Mucosa of gallbladder (tissue), 1 donor: Measurements from ENCODE around the gene EPC1. TPM values are rescaled to one million over a fixed set of nuclear protein-coding genes. Genes with fewer than 3 reads are reported as not detected.
"Not testable (repeated sequence)": the region's sequence is repeated elsewhere in the genome, so short reads cannot be mapped to it uniquely, and the experiment has no call there.

Source experiments
- DNase-seq: peaks from one replicate; pipeline ENCODE4 v3.0.0-alpha.2; 2020; ENCODE audit warnings: low spot score
- total RNA-seq: library from RNA; stranded (reverse); gene quantifications from one replicate; pipeline ENCODE4 v1.2.1, GENCODE V29; 2021
- donor health status: DM: no; HTN: no; CAD: no.

Gene EPC1
- total RNA-seq, 1 donor from 2014 or later: 39.2 TPM

- DNase-seq: no peak
Observed at GRCh38 chr10:32371101-32371500, 24.1 kb upstream of the EPC1 start.

- peak; percentile 70 for DNase-seq
Observed at GRCh38 chr10:32367793-32368453, 21.0 kb upstream of the EPC1 start.

- no peak for DNase-seq
Observed at GRCh38 chr10:32366588-32366987, 19.6 kb upstream of the EPC1 start.

GRCh38 chr10:32366111-32366510 is 19.2 kb upstream of the EPC1 start:
- no peak for DNase-seq

GRCh38 chr10:32365404-32365803 is 18.4 kb upstream of the EPC1 start:
- not testable (repeated sequence) for DNase-seq

GRCh38 chr10:32362571-32362970 is 15.6 kb upstream of the EPC1 start:
- DNase-seq: no peak

- DNase-seq: no peak
Observed at GRCh38 chr10:32360884-32361283, 13.9 kb upstream of the EPC1 start.

GRCh38 chr10:32360241-32360640 is 13.3 kb upstream of the EPC1 start:
- no peak for DNase-seq

- no peak for DNase-seq
Observed at GRCh38 chr10:32357056-32357735, 10.2 kb upstream of the EPC1 start.

- DNase-seq: not testable (repeated sequence)
Observed at GRCh38 chr10:32354690-32355089, 7.7 kb upstream of the EPC1 start.

- no peak for DNase-seq
Observed at GRCh38 chr10:32350811-32351350, 3.9 kb upstream of the EPC1 start.

- DNase-seq: no peak
Observed at GRCh38 chr10:32349968-32350738, 3.2 kb upstream of the EPC1 start.

GRCh38 chr10:32349199-32349585 is 2.2 kb upstream of the EPC1 start:
- DNase-seq: no peak

GRCh38 chr10:32348297-32349198 is 1.6 kb upstream of the EPC1 start:
- DNase-seq: no peak

- no peak for DNase-seq
Observed at GRCh38 chr10:32347363-32348022, 535 bp upstream of the EPC1 start.

GRCh38 chr10:32346134-32346550 is 816 bp downstream of the EPC1 start:
- DNase-seq: peak; percentile 96

GRCh38 chr10:32341596-32341995 is 5.4 kb downstream of the EPC1 start:
- no peak for DNase-seq

- no peak for DNase-seq
Observed at GRCh38 chr10:32340596-32341180, 6.3 kb downstream of the EPC1 start.

- no peak for DNase-seq
Observed at GRCh38 chr10:32338262-32338661, 8.7 kb downstream of the EPC1 start.

- DNase-seq: no peak
Observed at GRCh38 chr10:32337350-32337749, 9.6 kb downstream of the EPC1 start.

- DNase-seq: no peak
Observed at GRCh38 chr10:32333849-32334248, 13.1 kb downstream of the EPC1 start.
